Activated naive CD4-positive, alpha-beta T cell treated with anti-CD3 and anti-CD28 coated beads, Interleukin-2, amount 10 ng/mL, durations not matched to agents 7 days and 5 days (primary cell): Measurements from ENCODE around the gene ARL14EP.

ENCODE experiments used
- CTCF ChIA-PET: fragments of 350-600 bp; sonication (Branson Sonifier 250); formaldehyde crosslinking; loops from one replicate; lab custom pipeline; 2021; ENCODE audit warnings: antibody characterized with exemption; lab: Charles Lee
- DNase-seq: peaks from one replicate; pipeline ENCODE4 v3.0.0-alpha.2; 2020
- H3K27ac Mint-ChIP-seq: one replicate; pipeline ENCODE4 v1.8.0; 2021; ENCODE audit warnings: mild to moderate bottlenecking, moderate library complexity, mixed read lengths
- H3K27me3 Mint-ChIP-seq: one replicate; pipeline ENCODE4 v1.8.0; 2021; ENCODE audit warnings: mild to moderate bottlenecking, mixed read lengths
- H3K36me3 Mint-ChIP-seq: one replicate; pipeline ENCODE4 v1.8.0; 2021; ENCODE audit warnings: mixed read lengths
- H3K4me1 Mint-ChIP-seq: one replicate; pipeline ENCODE4 v1.8.0; 2021; ENCODE audit warnings: mixed read lengths
- H3K4me3 Mint-ChIP-seq: one replicate; pipeline ENCODE4 v1.8.0; 2021; ENCODE audit warnings: mild to moderate bottlenecking, moderate library complexity, mixed read lengths
- H3K9me3 Mint-ChIP-seq: one replicate; pipeline ENCODE4 v1.8.0; 2021; ENCODE audit warnings: mixed read lengths

Gene ARL14EP

GRCh38 chr11:30346068-30346688 is 23.3 kb downstream of the ARL14EP start:
- CTCF ChIA-PET, result interaction anchor here (0.7 to 1.6 kb wide), 3 partner anchors 20 to 572 kb away, joined by 3 to 7 read pairs (median 5); no protein-coding TSS in a partner anchor
- no peak for DNase-seq
- no peak overlapping the region for H3K4me3 Mint-ChIP-seq
- no peak overlapping the region for H3K27ac Mint-ChIP-seq
- no peaks in the 10 kb centered on the region for H3K4me1 Mint-ChIP-seq
- peaks cover 11% of the 10 kb centered on the region for H3K36me3 Mint-ChIP-seq
- no peaks in the 10 kb centered on the region for H3K9me3 Mint-ChIP-seq
- H3K27me3 Mint-ChIP-seq, result peaks cover 7% of the 10 kb centered on the region

- Mint-ChIP-seq H3K36me3 (peaks cover 6% of the 10 kb centered on the region), H3K9me3 (no peaks in the 10 kb centered on the region), H3K27ac (no peak overlapping the region), H3K4me3 (no peak overlapping the region), H3K27me3 (peaks cover 19% of the 10 kb centered on the region), H3K4me1 (no peaks in the 10 kb centered on the region)
- CTCF ChIA-PET, result no interaction called here
- no peak for DNase-seq
These were observed 25.1 kb downstream of the ARL14EP start for GRCh38 chr11:30348035-30348434.

GRCh38 chr11:30349885-30350284 is 27.0 kb downstream of the ARL14EP start:
- no peaks in the 10 kb centered on the region for H3K9me3 Mint-ChIP-seq
- CTCF ChIA-PET, result no interaction called here
- no peak overlapping the region for H3K4me3 Mint-ChIP-seq
- no peak for DNase-seq
- H3K27me3 Mint-ChIP-seq, result peaks cover 26% of the 10 kb centered on the region
- no peak overlapping the region for H3K27ac Mint-ChIP-seq
- no peaks in the 10 kb centered on the region for H3K4me1 Mint-ChIP-seq
- peaks cover 5% of the 10 kb centered on the region for H3K36me3 Mint-ChIP-seq

- no peak for DNase-seq
- Mint-ChIP-seq H3K27me3 (peaks cover 26% of the 10 kb centered on the region), H3K4me1 (no peaks in the 10 kb centered on the region), H3K9me3 (no peaks in the 10 kb centered on the region), H3K27ac (no peak overlapping the region), H3K4me3 (no peak overlapping the region), H3K36me3 (peaks cover 5% of the 10 kb centered on the region)
- CTCF ChIA-PET, result no interaction called here
These were observed 27.5 kb downstream of the ARL14EP start for GRCh38 chr11:30350384-30350783.

- DNase-seq, result no peak
- no peak overlapping the region for H3K27ac Mint-ChIP-seq
- no peaks in the 10 kb centered on the region for H3K4me1 Mint-ChIP-seq
- H3K27me3 Mint-ChIP-seq, result peaks cover 26% of the 10 kb centered on the region
- CTCF ChIA-PET, result no interaction called here
- no peaks in the 10 kb centered on the region for H3K9me3 Mint-ChIP-seq
- H3K4me3 Mint-ChIP-seq, result no peak overlapping the region
- H3K36me3 Mint-ChIP-seq, result no peaks in the 10 kb centered on the region
These were observed 28.2 kb downstream of the ARL14EP start for GRCh38 chr11:30351061-30351460.

- Mint-ChIP-seq H3K27ac (no peak overlapping the region), H3K36me3 (no peaks in the 10 kb centered on the region), H3K9me3 (no peaks in the 10 kb centered on the region), H3K4me3 (no peak overlapping the region), H3K4me1 (no peaks in the 10 kb centered on the region), H3K27me3 (peaks cover 18% of the 10 kb centered on the region)
- no peak for DNase-seq
- CTCF ChIA-PET, result interaction anchor here (0.8 kb wide), 1 partner anchor 11 kb away, joined by 3 read pairs; no protein-coding TSS in a partner anchor
These were observed 33.5 kb downstream of the ARL14EP start for GRCh38 chr11:30356391-30356790.

- H3K4me1 Mint-ChIP-seq, result no peaks in the 10 kb centered on the region
- H3K9me3 Mint-ChIP-seq, result no peaks in the 10 kb centered on the region
- no peaks in the 10 kb centered on the region for H3K36me3 Mint-ChIP-seq
- H3K4me3 Mint-ChIP-seq, result no peak overlapping the region
- DNase-seq, result no peak
- H3K27ac Mint-ChIP-seq, result no peak overlapping the region
- CTCF ChIA-PET, result no interaction called here
- H3K27me3 Mint-ChIP-seq, result peaks cover 8% of the 10 kb centered on the region
These were observed 35.0 kb downstream of the ARL14EP start for GRCh38 chr11:30357872-30358271.

GRCh38 chr11:30358536-30358935 is 35.6 kb downstream of the ARL14EP start:
- CTCF ChIA-PET, result no interaction called here
- no peak for DNase-seq
- Mint-ChIP-seq H3K27me3 (peaks cover 4% of the 10 kb centered on the region), H3K4me3 (no peak overlapping the region), H3K9me3 (no peaks in the 10 kb centered on the region), H3K27ac (no peak overlapping the region), H3K36me3 (no peaks in the 10 kb centered on the region), H3K4me1 (no peaks in the 10 kb centered on the region)

- no peak overlapping the region for H3K27ac Mint-ChIP-seq
- H3K9me3 Mint-ChIP-seq, result no peaks in the 10 kb centered on the region
- CTCF ChIA-PET, result interaction anchor here (0.6 kb wide), 1 partner anchor 179 kb away, joined by 3 read pairs; no protein-coding TSS in a partner anchor
- DNase-seq, result no peak
- H3K4me1 Mint-ChIP-seq, result no peaks in the 10 kb centered on the region
- H3K36me3 Mint-ChIP-seq, result no peaks in the 10 kb centered on the region
- no peak overlapping the region for H3K4me3 Mint-ChIP-seq
- H3K27me3 Mint-ChIP-seq, result no peaks in the 10 kb centered on the region
These were observed 37.8 kb downstream of the ARL14EP start for GRCh38 chr11:30360741-30361140.

- no peak for DNase-seq
- no peak overlapping the region for H3K27ac Mint-ChIP-seq
- CTCF ChIA-PET, result no interaction called here
- H3K27me3 Mint-ChIP-seq, result no peaks in the 10 kb centered on the region
- no peaks in the 10 kb centered on the region for H3K4me1 Mint-ChIP-seq
- no peaks in the 10 kb centered on the region for H3K36me3 Mint-ChIP-seq
- no peak overlapping the region for H3K4me3 Mint-ChIP-seq
- no peaks in the 10 kb centered on the region for H3K9me3 Mint-ChIP-seq
These were observed 41.4 kb downstream of the ARL14EP start for GRCh38 chr11:30364139-30364836.

GRCh38 chr11:30364837-30365482 is 42.1 kb downstream of the ARL14EP start:
- no peak overlapping the region for H3K27ac Mint-ChIP-seq
- H3K9me3 Mint-ChIP-seq, result no peaks in the 10 kb centered on the region
- no peaks in the 10 kb centered on the region for H3K27me3 Mint-ChIP-seq
- no peaks in the 10 kb centered on the region for H3K36me3 Mint-ChIP-seq
- no peaks in the 10 kb centered on the region for H3K4me1 Mint-ChIP-seq
- CTCF ChIA-PET, result no interaction called here
- no peak overlapping the region for H3K4me3 Mint-ChIP-seq
- no peak for DNase-seq

GRCh38 chr11:30365793-30366517 is 43.1 kb downstream of the ARL14EP start:
- no peaks in the 10 kb centered on the region for H3K36me3 Mint-ChIP-seq
- H3K27me3 Mint-ChIP-seq, result no peaks in the 10 kb centered on the region
- H3K9me3 Mint-ChIP-seq, result no peaks in the 10 kb centered on the region
- no peak for DNase-seq
- no peaks in the 10 kb centered on the region for H3K4me1 Mint-ChIP-seq
- H3K4me3 Mint-ChIP-seq, result no peak overlapping the region
- CTCF ChIA-PET, result interaction anchor here (1.3 kb wide), 1 partner anchor 9 kb away, joined by 3 read pairs; no protein-coding TSS in a partner anchor
- no peak overlapping the region for H3K27ac Mint-ChIP-seq

GRCh38 chr11:30368394-30368793 is 45.5 kb downstream of the ARL14EP start:
- H3K36me3 Mint-ChIP-seq, result no peaks in the 10 kb centered on the region
- no peaks in the 10 kb centered on the region for H3K9me3 Mint-ChIP-seq
- H3K4me3 Mint-ChIP-seq, result no peak overlapping the region
- CTCF ChIA-PET, result no interaction called here
- DNase-seq, result no peak
- H3K4me1 Mint-ChIP-seq, result no peaks in the 10 kb centered on the region
- no peaks in the 10 kb centered on the region for H3K27me3 Mint-ChIP-seq
- H3K27ac Mint-ChIP-seq, result no peak overlapping the region

- H3K9me3 Mint-ChIP-seq, result no peaks in the 10 kb centered on the region
- CTCF ChIA-PET, result no interaction called here
These were observed 47.3 kb downstream of the ARL14EP start for GRCh38 chr11:30370164-30370563.

More at GRCh38 chr11:30370164-30370563, 47.3 kb downstream of the ARL14EP start:
- no peaks in the 10 kb centered on the region for H3K36me3 Mint-ChIP-seq
- no peak for DNase-seq
- no peak overlapping the region for H3K4me3 Mint-ChIP-seq
- H3K27ac Mint-ChIP-seq, result no peak overlapping the region
- no peaks in the 10 kb centered on the region for H3K27me3 Mint-ChIP-seq
- no peaks in the 10 kb centered on the region for H3K4me1 Mint-ChIP-seq
